ENCODE measurements around the gene MYRIP.
"Not testable (repeated sequence)": the region's sequence is repeated elsewhere in the genome, so short reads cannot be mapped to it uniquely, and the experiment has no call there.

The MYRIP gene

GRCh38 chr3:39809181-39809994 is at the start of gene MYRIP:
Gene MYRIP, plus strand, starts transcription at chr3:39809609. Its CDS starts 91,208 bp downstream, at chr3:39900817.
- DNase-seq, result peak; percentile 70

DNA sequence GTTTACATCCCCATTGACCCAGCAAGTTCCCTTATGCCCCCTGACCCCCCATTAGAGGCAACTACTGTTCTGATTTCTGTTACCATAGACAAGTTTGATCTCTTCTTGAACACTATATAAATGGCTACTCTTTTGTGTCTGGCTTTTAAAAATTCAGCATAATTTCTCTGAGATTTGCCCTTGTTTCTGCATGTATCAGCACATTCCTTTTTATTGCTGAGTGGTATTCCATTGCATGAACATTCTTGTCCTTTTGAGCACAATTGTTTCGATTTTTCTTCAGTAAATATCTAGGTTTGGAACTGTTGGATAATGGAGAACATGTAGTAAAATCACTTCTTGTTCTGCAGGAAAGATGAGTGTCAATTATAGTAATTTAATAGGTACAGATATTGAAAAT is 49.1 kb upstream of the MYRIP start:
- DNase-seq, result no peak

DNA sequence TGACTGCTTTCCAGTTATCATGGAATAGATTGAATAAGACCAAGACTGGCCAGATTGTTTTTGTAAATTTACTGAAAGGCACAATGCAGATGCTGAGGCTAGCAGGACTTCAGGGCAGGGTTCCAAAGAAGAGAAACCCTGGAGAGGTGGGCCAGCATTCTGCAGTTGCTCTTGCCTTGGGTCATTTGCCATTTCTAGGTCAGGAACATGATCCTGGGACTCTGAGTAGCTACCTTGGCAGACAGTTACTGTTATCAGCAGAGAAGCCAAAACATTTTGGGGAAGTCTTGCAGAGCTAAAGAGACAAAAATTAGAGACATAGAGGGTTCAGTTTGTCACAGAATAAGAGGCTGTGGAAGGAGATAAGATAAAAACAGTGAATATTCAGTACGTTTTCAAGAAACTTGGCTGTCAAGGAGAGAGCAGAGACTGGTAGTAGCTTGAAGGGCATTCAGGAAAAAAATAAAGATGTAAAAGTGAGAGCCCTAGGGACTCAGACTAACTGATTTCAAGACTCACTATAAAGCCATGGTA is 46.8 kb upstream of the MYRIP start:
- DNase-seq, result no peak

DNA sequence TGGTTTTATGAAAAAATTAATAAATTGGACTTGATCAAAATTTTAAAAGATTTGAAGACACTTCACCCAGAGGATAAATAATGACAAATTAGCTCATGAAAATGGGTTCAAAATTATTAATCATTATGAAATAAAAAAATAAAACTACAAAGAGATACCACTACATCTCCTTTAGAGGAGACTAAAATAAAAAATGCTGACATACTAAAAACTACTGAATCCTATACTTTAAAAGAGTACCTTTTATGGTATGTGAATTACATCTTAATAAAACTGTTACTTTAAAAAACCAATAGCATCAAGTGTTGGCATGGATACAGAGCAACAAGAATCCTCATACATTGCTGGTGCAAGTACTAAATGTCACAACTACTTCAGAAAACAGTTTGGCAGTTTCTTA is 46.0 kb upstream of the MYRIP start:
- DNase-seq, result no peak

- DNase-seq, result no peak
Observed at GRCh38 chr3:39765575-39765974, 43.8 kb upstream of the MYRIP start.

GRCh38 chr3:39766433-39766832 is 43.0 kb upstream of the MYRIP start:
- no peak for DNase-seq

GRCh38 chr3:39766909-39767308 is 42.5 kb upstream of the MYRIP start:
- DNase-seq, result not testable (repeated sequence)

- not testable (repeated sequence) for DNase-seq
Observed at GRCh38 chr3:39778168-39778567, 31.2 kb upstream of the MYRIP start.

DNA sequence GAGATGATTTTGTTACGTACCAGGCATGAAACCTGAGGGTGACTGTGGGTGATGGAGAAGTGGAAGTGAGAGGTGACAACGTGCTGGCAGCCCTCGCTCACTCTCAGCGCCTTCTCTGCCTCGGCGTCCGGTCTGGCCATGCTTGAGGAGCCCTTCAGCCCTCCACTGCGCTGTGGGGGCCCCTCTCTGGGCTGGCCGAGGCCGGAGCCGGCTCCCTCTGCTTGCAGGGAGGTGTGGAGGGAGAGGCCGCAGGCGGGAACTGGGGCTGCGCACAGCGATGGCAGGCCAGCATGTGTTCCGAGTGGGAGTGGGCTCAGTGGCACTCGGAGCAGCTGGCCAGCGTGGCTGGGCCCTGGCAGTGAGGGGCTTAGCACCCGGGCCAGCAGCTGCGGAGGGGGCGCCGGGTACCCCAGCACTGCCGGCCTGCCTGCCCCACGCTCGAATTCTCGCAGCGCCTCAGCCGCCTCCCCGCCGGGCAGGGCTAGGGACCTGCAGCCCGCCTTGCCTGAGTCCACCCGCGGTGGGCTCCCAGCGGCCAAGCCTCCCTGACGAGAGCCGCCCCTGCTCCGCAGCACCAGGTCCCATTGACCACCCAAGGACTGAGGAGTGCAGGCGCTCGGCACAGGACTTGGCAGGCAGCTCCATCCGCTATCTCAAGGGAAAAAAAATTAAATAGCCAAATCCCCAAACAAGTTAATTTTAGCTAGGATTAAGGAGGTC is 29.7 kb upstream of the MYRIP start:
- no peak for DNase-seq

GRCh38 chr3:39780352-39780751 is 29.1 kb upstream of the MYRIP start:
- DNase-seq, result no peak

DNA sequence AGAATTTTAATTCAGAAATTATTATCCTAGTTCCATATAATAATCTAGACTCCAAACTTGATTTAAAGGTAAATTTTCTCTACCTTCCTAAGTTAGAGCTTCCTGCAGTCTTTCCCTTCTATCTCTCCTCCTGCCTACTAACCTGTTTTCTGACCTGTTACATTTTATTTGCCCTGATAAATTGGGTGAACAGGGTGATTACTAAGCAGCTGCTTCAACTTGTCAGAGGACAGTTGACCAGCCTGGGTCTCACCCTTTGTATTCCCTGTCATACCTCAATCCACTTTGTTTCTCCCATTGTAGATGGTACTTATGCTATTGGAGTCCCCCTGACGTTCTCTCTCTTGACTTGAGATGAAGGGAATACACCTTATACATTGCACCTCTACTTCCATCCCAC is 28.4 kb upstream of the MYRIP start:
- no peak for DNase-seq

- DNase-seq, result no peak
Observed at GRCh38 chr3:39781632-39782031, 27.8 kb upstream of the MYRIP start.

- no peak for DNase-seq
Observed at GRCh38 chr3:39783680-39784079, 25.7 kb upstream of the MYRIP start.

DNA sequence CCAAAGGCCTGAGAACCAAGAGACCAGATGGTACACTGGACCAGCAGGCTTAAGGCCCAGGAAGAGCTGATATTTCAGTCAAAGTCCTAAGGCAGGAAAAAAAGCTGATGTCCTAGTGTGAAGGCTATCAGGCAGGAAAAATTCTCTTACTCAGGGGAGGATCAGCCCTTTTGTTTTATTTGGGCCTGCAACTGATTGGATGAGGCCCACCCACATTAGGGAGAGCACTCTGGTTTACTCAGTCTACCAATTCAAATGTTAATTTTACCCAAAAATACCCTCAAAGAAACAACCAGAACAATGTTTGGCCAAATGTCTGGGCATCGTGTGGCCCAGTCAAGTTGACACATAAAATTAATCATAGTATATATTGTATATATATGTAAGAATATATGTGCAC is 24.5 kb upstream of the MYRIP start:
- DNase-seq, result no peak

GRCh38 chr3:39788128-39788883 is 21.1 kb upstream of the MYRIP start:
- no peak for DNase-seq

DNA sequence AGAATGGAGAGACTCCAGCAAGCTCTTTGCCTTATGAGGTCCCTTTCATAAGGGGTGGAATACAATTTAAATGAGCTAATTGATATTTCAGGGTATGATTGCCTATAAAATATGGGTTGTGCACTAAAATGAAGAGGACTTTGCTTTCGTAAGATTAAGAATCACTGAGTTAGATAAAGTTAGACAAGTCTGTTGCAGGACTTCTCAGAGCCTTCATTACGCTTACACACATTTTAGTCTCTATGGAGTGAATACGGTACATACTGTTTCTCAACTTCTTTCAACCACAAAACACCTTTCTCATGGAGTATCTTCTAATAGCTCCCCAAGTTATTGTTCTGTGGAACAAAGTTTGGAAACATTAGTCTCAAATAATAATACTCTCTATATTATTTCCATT is 17.8 kb upstream of the MYRIP start:
- no peak for DNase-seq

DNA sequence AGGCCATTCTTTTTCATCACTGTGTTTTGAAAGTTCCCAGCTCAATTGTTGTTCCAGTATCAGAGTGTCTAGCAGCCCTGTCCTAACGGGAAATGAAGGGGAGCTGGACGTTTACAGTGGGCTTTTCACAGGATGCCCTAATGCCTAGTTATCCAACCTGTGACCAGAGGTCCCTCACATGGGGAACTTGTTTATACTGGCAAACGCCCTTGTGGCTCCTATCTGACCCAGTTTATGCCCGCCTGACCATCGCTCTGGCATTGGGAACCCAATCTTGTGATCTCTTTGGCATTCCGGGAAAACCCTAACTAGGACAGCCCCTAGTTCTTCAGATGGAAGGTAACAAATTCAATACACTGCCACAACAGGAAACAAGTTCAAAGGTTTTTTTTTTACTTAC is 14.5 kb upstream of the MYRIP start:
- DNase-seq, result no peak

DNA sequence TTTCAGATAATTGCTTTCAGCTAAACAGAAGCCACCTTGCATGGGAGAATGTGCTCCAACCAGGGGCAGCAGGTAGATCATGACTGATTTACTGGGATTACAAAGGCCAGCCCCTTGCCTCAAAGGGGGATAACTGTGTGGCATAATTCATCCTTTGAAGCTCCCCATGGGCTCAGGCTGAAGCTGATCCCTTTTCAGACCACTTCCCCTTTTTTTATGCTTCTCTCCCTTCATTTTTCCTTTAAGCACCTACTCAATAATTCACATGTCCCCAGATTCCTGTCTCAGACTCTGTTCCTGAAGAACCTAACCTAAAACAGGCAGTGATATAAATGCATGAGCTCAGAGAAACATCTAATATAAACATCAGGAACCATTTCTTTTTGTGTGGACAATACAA is 8.2 kb upstream of the MYRIP start:
- no peak for DNase-seq

DNA sequence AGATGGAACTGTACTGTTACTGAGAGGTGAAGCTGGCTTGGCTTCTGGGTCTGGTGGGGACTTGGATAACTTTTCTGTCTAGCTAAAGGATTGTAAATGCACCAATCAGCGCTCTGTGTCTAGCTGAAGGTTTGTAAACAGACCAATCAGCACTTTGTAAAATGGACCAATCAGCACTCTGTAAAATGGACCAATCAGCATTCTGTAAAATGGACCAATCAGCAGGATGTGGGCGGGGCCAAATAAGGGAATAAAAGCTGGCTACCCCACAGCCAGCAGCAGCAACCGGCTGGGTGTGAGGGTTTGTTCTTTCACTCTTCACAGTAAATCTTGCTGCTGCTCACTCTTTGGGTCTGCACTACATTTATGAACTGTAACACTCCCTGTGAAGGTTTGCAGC is 6.9 kb upstream of the MYRIP start:
- DNase-seq, result not testable (repeated sequence)

DNA sequence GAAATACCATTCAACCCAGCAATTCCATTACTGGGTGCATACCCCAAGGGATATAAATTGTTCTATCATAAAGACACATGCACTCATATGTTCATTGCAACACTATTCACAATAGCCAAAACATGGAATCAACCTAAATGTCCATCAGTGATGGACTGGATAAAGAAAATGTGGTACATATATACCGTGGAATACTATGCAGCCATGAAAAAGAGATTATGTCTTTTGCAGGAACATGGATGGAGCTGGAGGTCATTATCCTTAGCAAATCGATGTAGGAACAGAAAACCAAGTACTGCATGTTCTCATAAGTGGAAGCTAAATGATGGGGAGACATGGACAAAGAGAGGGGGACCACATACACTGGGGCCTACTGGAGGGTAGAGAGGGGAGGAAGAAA is 5.5 kb upstream of the MYRIP start:
- no peak for DNase-seq

DNA sequence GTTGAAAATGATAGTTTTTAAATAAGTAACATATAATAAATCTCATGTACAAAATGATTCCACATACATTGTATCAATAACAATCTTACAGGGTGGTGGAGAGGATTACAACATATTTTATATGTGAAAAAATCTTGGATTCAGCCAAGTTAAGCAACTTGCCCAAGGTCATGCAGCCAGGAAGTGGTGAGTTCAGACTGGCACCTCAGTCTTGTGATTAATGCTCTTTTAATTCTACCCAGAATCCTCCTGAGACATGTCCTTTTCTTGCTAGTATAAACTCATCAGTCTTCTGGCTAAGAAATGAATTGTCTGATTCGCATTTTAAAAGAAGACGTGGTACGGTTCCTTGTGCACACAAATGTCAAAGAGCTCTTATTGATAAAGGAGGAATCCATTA is 4.5 kb upstream of the MYRIP start:
- DNase-seq, result peak; percentile 46

DNA sequence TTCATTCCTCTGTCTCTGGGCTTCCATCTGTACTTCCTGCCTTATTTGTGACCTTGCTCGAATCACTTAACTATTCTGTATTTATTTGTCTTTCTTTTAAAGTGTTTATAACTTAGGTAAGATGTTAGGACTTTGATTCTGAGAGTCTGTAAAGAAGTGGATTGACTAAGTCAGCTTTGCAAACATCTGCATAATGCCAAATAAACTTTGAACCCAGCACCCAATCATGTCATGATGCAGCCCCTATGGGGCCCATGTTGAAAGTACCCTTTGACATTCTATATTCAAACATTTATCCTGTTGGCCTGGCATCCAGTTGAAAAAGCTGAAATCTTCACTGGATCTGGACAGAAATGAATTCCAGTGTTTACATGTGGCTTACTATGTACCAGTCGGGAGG is 3.8 kb upstream of the MYRIP start:
- no peak for DNase-seq

DNA sequence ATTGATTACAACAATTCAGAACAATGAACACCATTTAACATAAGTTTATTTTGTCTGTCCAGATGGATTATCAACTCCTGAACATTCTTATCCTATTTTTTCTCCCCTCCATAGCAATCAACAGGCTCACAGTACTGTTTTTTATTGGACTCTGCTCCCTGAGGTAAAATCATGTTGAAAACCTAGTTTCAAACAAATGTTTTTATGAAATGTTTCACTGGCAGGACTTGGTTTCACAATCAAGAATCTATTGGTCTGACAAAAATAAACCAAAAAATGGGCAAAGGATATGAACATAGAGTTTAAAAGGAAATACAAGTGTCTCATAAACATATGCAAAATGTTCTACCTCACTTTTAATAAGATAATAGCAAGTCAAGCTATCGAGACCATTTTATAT is 2.6 kb upstream of the MYRIP start:
- DNase-seq, result no peak
